ENCODE measurements around the gene STIP1. TPM values are rescaled to one million over a fixed set of nuclear protein-coding genes. Genes with fewer than 3 reads are reported as not detected.

The STIP1 gene
- total RNA-seq, 1 donor from 2014 or later, result 159 TPM

- POLR2A ChIA-PET, result interaction anchor here (0.6 to 8.7 kb wide), 11 partner anchors 9 to 74 kb away, joined by 3 to 127 read pairs (median 16); partner anchors contain the start of genes DNAJC4, FERMT3, NUDT22 and PRDX5
- no peak for ATAC-seq (ENCODE audit: low read depth)
- peaks cover 40% of the 10 kb centered on the region for H3K36me3 Mint-ChIP-seq (ENCODE audit: low read depth)
- H3K27ac Mint-ChIP-seq, result peak overlapping the region; percentile 53
- CTCF ChIA-PET, result interaction anchor here (0.9 to 6.2 kb wide), 4 partner anchors 37 to 112 kb away, joined by 3 to 37 read pairs (median 3); partner anchors contain the start of gene FERMT3
- H3K4me3 Mint-ChIP-seq, result peak overlapping the region; percentile 38
- DNase-seq, result no peak
- no peaks in the 10 kb centered on the region for H3K27me3 Mint-ChIP-seq
- H3K4me1 Mint-ChIP-seq, result peaks cover 62% of the 10 kb centered on the region
- no peaks in the 10 kb centered on the region for H3K9me3 Mint-ChIP-seq
- intact Hi-C loops (cut with micrococcal nuclease), result loop anchor here (5.0 to 10.0 kb wide), 2 partner anchors 256 to 531 kb away; partner anchors contain the start of genes OTUB1 and SF1
- TF ChIP-seq CTCF (IDR thresholded peaks at IDR 0.05), result no peak
Measured at GRCh38 chr11:64243236-64243854, 57.4 kb downstream of the STIP1 start.

DNA sequence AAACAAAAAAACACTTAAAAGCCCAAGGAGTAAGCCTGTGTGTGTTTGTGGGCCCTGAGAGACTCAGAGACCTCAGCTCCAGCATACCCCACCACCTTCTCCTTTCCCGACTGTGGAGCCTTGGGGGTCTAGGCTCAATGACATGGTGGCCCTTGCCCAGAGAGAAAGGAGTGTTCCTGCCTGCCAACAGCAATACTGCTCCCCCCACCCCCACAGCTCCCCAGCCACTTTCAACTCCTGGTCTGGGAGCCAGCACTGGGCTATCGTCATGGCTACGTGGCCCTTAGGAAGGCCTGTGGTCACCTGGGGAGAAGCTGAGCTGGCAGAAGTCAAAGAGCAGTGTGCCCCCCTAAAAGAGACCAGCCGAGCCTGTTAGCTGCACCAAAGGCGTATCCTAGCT, 58.1 kb downstream of the STIP1 start:
- H3K4me3 Mint-ChIP-seq, result no peak overlapping the region
- intact Hi-C loops (cut with micrococcal nuclease), result loop anchor here (5.0 to 10.0 kb wide), 2 partner anchors 257 to 531 kb away; partner anchors contain the start of genes OTUB1 and SF1
- ChIA-PET POLR2A (interaction anchor here (0.9 to 8.7 kb wide), 6 partner anchors 10 to 73 kb away, joined by 3 to 127 read pairs (median 32); partner anchors contain the start of genes DNAJC4, FERMT3, NUDT22 and PRDX5), CTCF (interaction anchor here (1.0 to 6.2 kb wide), 3 partner anchors 38 to 59 kb away, joined by 3 to 37 read pairs (median 3); partner anchors contain the start of gene FERMT3)
- H3K36me3 Mint-ChIP-seq (ENCODE audit: low read depth), result peaks cover 34% of the 10 kb centered on the region
- peak overlapping the region; percentile 53 for H3K27ac Mint-ChIP-seq
- peaks cover 54% of the 10 kb centered on the region for H3K4me1 Mint-ChIP-seq
- no peaks in the 10 kb centered on the region for H3K27me3 Mint-ChIP-seq
- TF ChIP-seq CTCF (IDR thresholded peaks at IDR 0.05), result no peak
- DNase-seq (no peak), ATAC-seq (ENCODE audit: low read depth) (no peak)
- no peaks in the 10 kb centered on the region for H3K9me3 Mint-ChIP-seq

- no peak for TF ChIP-seq CTCF (IDR thresholded peaks at IDR 0.05)
- no peak for DNase-seq
- intact Hi-C loops (cut with micrococcal nuclease), result loop anchor here (1.0 to 10.0 kb wide), 3 partner anchors 97 to 530 kb away; partner anchors contain the start of genes OTUB1 and SF1
- Mint-ChIP-seq H3K27me3 (no peaks in the 10 kb centered on the region), H3K4me3 (peak overlapping the region; percentile 90), H3K27ac (peak overlapping the region; percentile 87), H3K9me3 (no peaks in the 10 kb centered on the region), H3K36me3 (ENCODE audit: low read depth) (peaks cover 30% of the 10 kb centered on the region), H3K4me1 (peaks cover 46% of the 10 kb centered on the region)
- no peak for ATAC-seq (ENCODE audit: low read depth)
- CTCF ChIA-PET, result interaction anchor here (1.0 to 6.2 kb wide), 3 partner anchors 39 to 60 kb away, joined by 3 to 37 read pairs (median 4); partner anchors contain the start of gene FERMT3
- POLR2A ChIA-PET, result interaction anchor here (0.5 to 8.7 kb wide), 23 partner anchors 10 to 1812 kb away, joined by 3 to 127 read pairs (median 5); partner anchors contain the start of genes BAD, ESRRA, FERMT3 and NUDT22
Measured at GRCh38 chr11:64244966-64245365, 59.0 kb downstream of the STIP1 start.

GRCh38 chr11:64245401-64245796, 59.4 kb downstream of the STIP1 start:
- no peak for DNase-seq
- H3K4me1 Mint-ChIP-seq, result peaks cover 43% of the 10 kb centered on the region

More at GRCh38 chr11:64245401-64245796, 59.4 kb downstream of the STIP1 start:
- CTCF ChIA-PET, result interaction anchor here (0.8 to 6.2 kb wide), 4 partner anchors 39 to 73 kb away, joined by 3 to 37 read pairs (median 4); partner anchors contain the start of genes FERMT3 and PRDX5
- peak overlapping the region; percentile 90 for H3K4me3 Mint-ChIP-seq
- peaks cover 26% of the 10 kb centered on the region for H3K36me3 Mint-ChIP-seq (ENCODE audit: low read depth)
- H3K9me3 Mint-ChIP-seq, result no peaks in the 10 kb centered on the region
- POLR2A ChIA-PET, result interaction anchor here (0.5 to 8.7 kb wide), 23 partner anchors 10 to 1856 kb away, joined by 3 to 127 read pairs (median 5); partner anchors contain the start of genes BAD, ESRRA, FERMT3 and NUDT22
- intact Hi-C loops (cut with micrococcal nuclease), result loop anchor here (1.0 to 10.0 kb wide), 2 partner anchors 97 to 529 kb away; partner anchors contain the start of gene SF1
- H3K27me3 Mint-ChIP-seq, result no peaks in the 10 kb centered on the region
- TF ChIP-seq CTCF (IDR thresholded peaks at IDR 0.05), result no peak
- no peak for ATAC-seq (ENCODE audit: low read depth)
- peak overlapping the region; percentile 87 for H3K27ac Mint-ChIP-seq
